GM12891 (cell line): ENCODE data around the gene SLC4A1AP.

Experiments
- POLR2A ChIP-seq: IDR thresholded peaks from 2 replicates; pipeline ENCODE4 v1.6.1; 2011; ENCODE audit warnings: low read depth, low read length, control low read depth
- POLR2AphosphoS5 ChIP-seq: IDR thresholded peaks from 2 replicates; pipeline ENCODE4 v1.6.1; 2011; ENCODE audit warnings: low read depth, low read length, control low read depth

- no peak for TF ChIP-seq POLR2A
- no peak for TF ChIP-seq POLR2AphosphoS5
Measured at GRCh38 chr2:27685577-27685976, 21.9 kb downstream of the SLC4A1AP start.
